ENCODE results near the gene TMEM184B. TPM values are rescaled to one million over a fixed set of nuclear protein-coding genes. Genes with fewer than 3 reads are reported as not detected.
A peak's percentile ranks its signal among the peaks of the same experiment; 100 is the strongest.

Gene TMEM184B
- total and polyA plus RNA-seq, 2 donors (not counting 1 experiment from before 2014, with no cell fraction given), result 9.9 to 24.7 TPM

DNA sequence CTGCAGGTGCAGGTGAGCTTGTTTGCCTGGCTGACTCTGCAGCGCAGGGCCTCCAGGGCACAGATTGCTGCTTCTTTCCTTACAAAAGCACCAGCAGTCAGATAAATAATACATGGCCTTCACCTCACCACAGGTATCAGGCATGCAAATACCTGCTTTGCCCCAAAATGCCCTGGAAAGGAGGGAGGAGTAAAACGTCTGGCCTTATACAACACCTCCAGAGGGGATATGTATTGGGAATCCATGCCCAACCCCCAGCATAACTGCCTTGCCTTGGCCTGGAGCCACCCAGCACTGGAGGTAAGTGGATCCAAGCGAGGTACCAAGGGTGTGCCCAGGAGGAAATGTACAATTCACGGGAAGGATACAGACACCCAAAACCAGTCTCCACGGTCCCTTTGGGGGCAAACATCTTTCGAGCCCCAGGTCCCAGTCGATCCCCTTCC lies 860 bp downstream of the TMEM184B start:
- Mint-ChIP-seq H3K27ac (peak overlapping the region; percentile 85), H3K4me1 (peaks cover 41% of the 10 kb centered on the region), H3K9me3 (ENCODE audit: insufficient read depth) (no peaks in the 10 kb centered on the region), H3K27me3 (no peaks in the 10 kb centered on the region), H3K4me3 (peak overlapping the region; percentile 88)
- Histone ChIP-seq H3K9ac (ENCODE audit: low read length) (peak overlapping the region; percentile 99), H3K4me3 (ENCODE audit: control extremely low read depth in 1 of 5, extremely low read depth in 1 of 5, insufficient read depth in 1 of 5, low read depth in 2 of 5, low read length in 4 of 5) (peak overlapping the region; percentile 34 to 98 (median 75)), H4K20me1 (ENCODE audit: control insufficient read depth, insufficient read depth, low read length, poor library complexity, severe bottlenecking) (no peaks in the 10 kb centered on the region), H3K36me3 (replicated peaks in 1 of 2; ENCODE audit: control extremely low read depth in 1 of 2, control insufficient read depth in 1 of 2, extremely low read depth in 1 of 2, insufficient read depth in 2 of 2, low read length in 1 of 2) (no peaks in the 10 kb centered on the region), H3K4me1 (ENCODE audit: control insufficient read depth in 2 of 2, insufficient read depth in 2 of 2, low read length in 2 of 2) (peaks cover 15 to 25% of the 10 kb centered on the region in 2 donors), H3K4me2 (replicated peaks; ENCODE audit: low read depth, low read length, poor library complexity, severe bottlenecking) (peak overlapping the region; percentile 90), H2AFZ (ENCODE audit: insufficient read depth, low read depth, low read length, poor library complexity, severe bottlenecking) (peak overlapping the region; percentile 100), H3K27me3 (replicated peaks in 1 of 4; ENCODE audit: control extremely low read depth in 1 of 4, control insufficient read depth in 3 of 4, insufficient read depth in 4 of 4, low read length in 3 of 4) (peaks cover 0 to under 1% (median 0%) of the 10 kb centered on the region in 4 experiments), H3K27ac (ENCODE audit: low read length in 2 of 2) (peak overlapping the region in 1 of 2 donors; percentile 85), H3K9me3 (ENCODE audit: control extremely low read depth in 1 of 3, control insufficient read depth in 2 of 3, insufficient read depth in 1 of 3, low read length in 2 of 3) (no peaks in the 10 kb centered on the region), H3K79me2 (ENCODE audit: control insufficient read depth, insufficient read depth, low read length) (peaks cover 18% of the 10 kb centered on the region)
- ChIA-PET CTCF (interaction anchor here (0.9 to 1.3 kb wide), 3 partner anchors 10 to 220 kb away, joined by 3 to 4 read pairs (median 3); no protein-coding TSS in a partner anchor), POLR2A (interaction anchor here (0.9 to 1.6 kb wide), 2 partner anchors 11 to 90 kb away, joined by 3 to 4 read pairs; partner anchors contain the start of gene PLA2G6)
- DNase-seq, result peak; percentile 48
- intact Hi-C loops (cut with micrococcal nuclease), result loop anchor here (2.0 to 5.0 kb wide), 3 partner anchors 69 to 299 kb away; partner anchors contain the start of gene DMC1
- WGBS (ENCODE audit: insufficient coverage), result 2% methylated on average over 5 of the region's 7 CpGs
- no peak for TF ChIP-seq EZH2 (IDR thresholded peaks at IDR 0.05; ENCODE audit: borderline replicate concordance, insufficient read depth, low read depth, low read length, poor library complexity, severe bottlenecking)
- TF ChIP-seq, protein P1, sequence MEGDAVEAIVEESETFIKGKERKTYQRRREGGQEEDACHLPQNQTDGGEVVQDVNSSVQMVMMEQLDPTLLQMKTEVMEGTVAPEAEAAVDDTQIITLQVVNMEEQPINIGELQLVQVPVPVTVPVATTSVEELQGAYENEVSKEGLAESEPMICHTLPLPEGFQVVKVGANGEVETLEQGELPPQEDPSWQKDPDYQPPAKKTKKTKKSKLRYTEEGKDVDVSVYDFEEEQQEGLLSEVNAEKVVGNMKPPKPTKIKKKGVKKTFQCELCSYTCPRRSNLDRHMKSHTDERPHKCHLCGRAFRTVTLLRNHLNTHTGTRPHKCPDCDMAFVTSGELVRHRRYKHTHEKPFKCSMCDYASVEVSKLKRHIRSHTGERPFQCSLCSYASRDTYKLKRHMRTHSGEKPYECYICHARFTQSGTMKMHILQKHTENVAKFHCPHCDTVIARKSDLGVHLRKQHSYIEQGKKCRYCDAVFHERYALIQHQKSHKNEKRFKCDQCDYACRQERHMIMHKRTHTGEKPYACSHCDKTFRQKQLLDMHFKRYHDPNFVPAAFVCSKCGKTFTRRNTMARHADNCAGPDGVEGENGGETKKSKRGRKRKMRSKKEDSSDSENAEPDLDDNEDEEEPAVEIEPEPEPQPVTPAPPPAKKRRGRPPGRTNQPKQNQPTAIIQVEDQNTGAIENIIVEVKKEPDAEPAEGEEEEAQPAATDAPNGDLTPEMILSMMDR (IDR thresholded peaks at IDR 0.05), result no peak
- ATAC-seq (ENCODE audit: low read depth), result no peak

- intact Hi-C loops (cut with micrococcal nuclease), result loop anchor here (5.0 kb wide), 1 partner anchor 109 kb away; no protein-coding TSS in a partner anchor
- H3K9ac ChIP-seq (ENCODE audit: low read length), result no peak overlapping the region
- H3K9me3 ChIP-seq (ENCODE audit: control extremely low read depth in 1 of 3, control insufficient read depth in 2 of 3, insufficient read depth in 1 of 3, low read length in 2 of 3), result no peaks in the 10 kb centered on the region
- H3K36me3 ChIP-seq (replicated peaks in 1 of 2; ENCODE audit: control extremely low read depth in 1 of 2, control insufficient read depth in 1 of 2, extremely low read depth in 1 of 2, insufficient read depth in 2 of 2, low read length in 1 of 2), result no peaks in the 10 kb centered on the region
- H3K27me3 Mint-ChIP-seq, result no peaks in the 10 kb centered on the region
- H3K79me2 ChIP-seq (ENCODE audit: control insufficient read depth, insufficient read depth, low read length), result peaks cover 19% of the 10 kb centered on the region
- no peak overlapping the region for H3K4me3 ChIP-seq (ENCODE audit: control extremely low read depth in 1 of 5, extremely low read depth in 1 of 5, insufficient read depth in 1 of 5, low read depth in 2 of 5, low read length in 4 of 5)
- no peak overlapping the region for H2AFZ ChIP-seq (ENCODE audit: insufficient read depth, low read depth, low read length, poor library complexity, severe bottlenecking)
- no peaks in the 10 kb centered on the region for H4K20me1 ChIP-seq (ENCODE audit: control insufficient read depth, insufficient read depth, low read length, poor library complexity, severe bottlenecking)
- ChIA-PET CTCF (interaction anchor here (0.9 to 1.3 kb wide), 3 partner anchors 9 to 301 kb away, joined by 3 to 5 read pairs (median 4); no protein-coding TSS in a partner anchor), POLR2A (interaction anchor here (0.7 kb wide), 1 partner anchor 47 kb away, joined by 3 read pairs; no protein-coding TSS in a partner anchor)
- ATAC-seq (ENCODE audit: low read depth) (no peak), DNase-seq (no peak)
- peak overlapping the region; percentile 88 for H3K4me3 Mint-ChIP-seq
- WGBS (ENCODE audit: insufficient coverage), result 96% methylated on average over 7 of the region's 7 CpGs
- no peak overlapping the region for H3K27ac Mint-ChIP-seq
- peaks cover 47% of the 10 kb centered on the region for H3K4me1 Mint-ChIP-seq
- peaks cover 15 to 29% of the 10 kb centered on the region in 2 donors for H3K4me1 ChIP-seq (ENCODE audit: control insufficient read depth in 2 of 2, insufficient read depth in 2 of 2, low read length in 2 of 2)
- no peaks in the 10 kb centered on the region for H3K9me3 Mint-ChIP-seq (ENCODE audit: insufficient read depth)
- H3K4me2 ChIP-seq (replicated peaks; ENCODE audit: low read depth, low read length, poor library complexity, severe bottlenecking), result no peak overlapping the region
- H3K27me3 ChIP-seq (replicated peaks in 1 of 4; ENCODE audit: control extremely low read depth in 1 of 4, control insufficient read depth in 3 of 4, insufficient read depth in 4 of 4, low read length in 3 of 4), result no peaks in the 10 kb centered on the region
- no peak overlapping the region for H3K27ac ChIP-seq (ENCODE audit: low read length in 2 of 2)
- TF ChIP-seq EZH2 (IDR thresholded peaks at IDR 0.05; ENCODE audit: borderline replicate concordance, insufficient read depth, low read depth, low read length, poor library complexity, severe bottlenecking), result no peak
- TF ChIP-seq, protein P1 (IDR thresholded peaks at IDR 0.05), result no peak
Measured at GRCh38 chr22:38271101-38271500, 1.7 kb downstream of the TMEM184B start.
